HG02840 (cell line): ENCODE measurements around the gene LSM10.

Experiments
- ATAC-seq: cut with Tn5 transposase; IDR thresholded peaks from one replicate; pipeline ENCODE4 v1.9.1; 2021; ENCODE audit warnings: mild to moderate bottlenecking, moderate library complexity, moderate number of reproducible peaks; ENCODE audit not compliant: unreplicated experiment, low FRiP score

LSM10 gene

DNA sequence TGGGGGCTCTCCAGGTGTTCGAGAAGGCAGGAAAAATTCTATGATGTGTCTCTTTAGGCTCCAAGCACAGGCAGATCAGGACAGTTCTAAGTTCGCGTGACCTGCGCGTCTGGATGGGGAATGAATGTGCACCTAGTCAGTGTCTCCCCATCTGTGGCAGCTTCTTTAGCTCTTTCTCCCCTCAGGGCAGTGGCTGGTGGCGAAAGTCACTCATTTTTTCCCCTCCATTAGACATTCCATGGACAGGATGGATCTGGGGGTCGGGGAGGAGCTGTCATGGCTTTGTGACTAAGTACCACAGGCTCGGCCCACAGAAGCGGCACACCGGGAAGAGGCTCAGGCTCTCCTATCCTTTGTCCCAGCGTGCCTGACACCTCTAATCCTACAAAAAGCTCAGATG is 43.2 kb downstream of the LSM10 start:
- ATAC-seq, result no peak

DNA sequence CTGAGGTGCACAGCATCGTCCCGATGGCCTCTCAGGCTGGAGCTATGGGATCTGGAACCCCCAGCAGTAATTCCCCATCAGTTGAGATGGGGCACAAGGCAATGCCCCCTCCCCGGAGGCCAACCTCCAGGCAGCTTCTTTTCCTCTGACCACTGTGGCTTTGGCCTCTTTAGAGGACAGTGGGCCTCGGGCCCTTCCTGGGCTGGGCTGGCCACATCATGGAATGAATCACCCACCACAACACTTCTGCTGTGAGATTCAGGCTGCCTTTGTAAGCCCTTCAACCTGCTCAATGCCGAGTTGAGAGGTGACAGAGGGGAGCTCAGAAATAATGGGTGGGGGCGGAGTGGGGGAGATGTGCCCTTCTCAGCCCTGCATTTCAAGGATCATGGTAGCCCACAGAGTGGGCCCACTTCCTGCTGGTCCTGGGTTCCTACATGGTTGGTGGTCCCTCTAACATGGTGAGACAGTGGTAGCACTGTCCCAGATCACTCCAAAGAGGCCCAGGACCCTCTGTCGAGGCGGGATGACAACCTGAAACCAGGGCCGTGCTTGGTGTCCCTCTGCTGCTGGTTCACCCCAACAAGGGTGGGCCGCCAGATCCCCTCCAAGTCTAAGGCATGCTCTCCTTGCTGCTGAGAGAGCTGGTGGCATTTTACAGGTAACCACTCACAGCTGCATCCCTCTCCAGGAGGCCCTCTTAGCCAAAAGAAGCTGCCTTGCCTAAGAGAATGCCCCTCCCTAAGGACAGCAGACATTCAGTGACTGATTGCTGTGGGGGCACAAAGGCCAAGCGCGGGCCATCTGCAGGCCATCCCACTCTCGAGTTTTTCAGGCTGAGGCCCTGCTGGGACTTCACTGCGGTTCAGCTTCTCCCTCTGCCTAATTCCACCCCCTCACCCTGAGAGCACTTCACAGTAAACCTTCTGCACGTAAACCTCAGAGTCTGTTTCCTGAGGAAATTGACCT is 44.5 kb downstream of the LSM10 start:
- ATAC-seq, result no peak

DNA sequence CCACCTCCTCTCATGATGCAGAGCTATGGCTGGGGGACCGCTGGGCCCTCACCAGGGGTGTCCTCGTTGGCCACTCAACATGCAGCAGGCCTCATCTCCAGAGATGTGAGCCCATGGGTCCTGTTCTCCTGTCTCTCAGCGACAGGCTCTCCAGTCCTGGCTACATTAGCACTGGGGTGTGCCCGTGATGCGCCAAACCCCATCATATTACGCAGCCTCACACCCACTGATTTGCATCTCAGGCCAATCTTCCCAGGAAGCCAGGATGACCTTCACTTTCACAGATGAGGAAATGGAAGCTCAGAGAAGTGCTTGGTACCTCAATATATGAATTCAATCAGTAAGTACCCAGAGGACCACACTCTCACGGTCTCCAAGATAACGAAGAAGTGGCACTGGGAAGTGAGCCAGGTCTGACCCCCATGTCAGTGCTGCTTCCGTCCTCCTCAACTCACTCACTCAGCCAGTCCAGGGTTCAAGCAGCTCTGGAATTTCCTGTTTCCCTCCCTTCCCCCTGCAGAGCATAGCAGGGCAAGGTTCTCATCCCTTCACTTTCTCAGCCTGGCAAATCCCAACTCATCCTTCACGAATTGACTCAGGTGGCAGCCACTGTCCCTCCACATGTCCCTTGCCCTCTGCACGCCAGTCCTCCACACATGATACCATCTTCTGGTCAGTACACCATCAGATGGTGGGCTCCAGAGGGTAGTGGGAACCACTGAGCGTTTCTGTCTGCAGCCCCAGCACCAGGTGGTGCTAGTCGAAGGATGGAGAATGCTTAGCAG is 45.4 kb downstream of the LSM10 start:
- no peak for ATAC-seq

DNA sequence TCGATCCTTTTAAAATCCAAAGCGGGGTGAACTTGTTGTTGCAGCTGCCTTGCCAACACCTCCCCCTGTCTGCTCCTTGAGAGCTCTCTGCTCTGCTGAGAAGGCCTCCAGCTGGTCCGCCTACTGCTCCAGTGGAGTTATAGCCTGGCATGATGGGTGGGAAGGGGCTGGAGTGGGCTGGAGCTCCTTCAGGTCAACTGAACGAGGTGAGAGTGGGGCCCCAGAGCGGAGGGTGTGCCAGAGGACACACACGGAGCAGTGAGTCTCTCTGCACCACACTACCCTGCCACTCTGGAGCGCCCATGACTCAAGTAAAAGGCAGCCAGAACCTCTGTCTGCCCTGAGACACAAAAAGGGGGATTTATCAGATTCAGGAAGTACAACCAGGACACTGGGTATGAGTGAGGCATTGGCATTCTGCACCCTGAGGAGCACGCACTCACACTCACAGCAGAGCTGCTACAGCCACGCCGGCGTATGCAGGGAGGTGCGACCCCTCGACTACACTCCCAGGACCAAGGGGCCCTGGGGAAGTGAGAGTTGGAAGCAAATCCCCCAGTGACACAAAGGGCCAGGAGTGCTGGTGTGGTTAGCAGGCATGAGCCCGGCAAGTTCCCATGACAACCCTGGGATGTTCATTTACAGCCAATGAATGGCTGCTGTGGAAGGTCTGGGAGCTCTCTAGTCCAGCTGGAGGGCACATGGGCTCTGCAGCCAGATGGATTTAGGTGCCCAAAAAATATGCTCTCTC is 46.3 kb downstream of the LSM10 start:
- ATAC-seq, result no peak

DNA sequence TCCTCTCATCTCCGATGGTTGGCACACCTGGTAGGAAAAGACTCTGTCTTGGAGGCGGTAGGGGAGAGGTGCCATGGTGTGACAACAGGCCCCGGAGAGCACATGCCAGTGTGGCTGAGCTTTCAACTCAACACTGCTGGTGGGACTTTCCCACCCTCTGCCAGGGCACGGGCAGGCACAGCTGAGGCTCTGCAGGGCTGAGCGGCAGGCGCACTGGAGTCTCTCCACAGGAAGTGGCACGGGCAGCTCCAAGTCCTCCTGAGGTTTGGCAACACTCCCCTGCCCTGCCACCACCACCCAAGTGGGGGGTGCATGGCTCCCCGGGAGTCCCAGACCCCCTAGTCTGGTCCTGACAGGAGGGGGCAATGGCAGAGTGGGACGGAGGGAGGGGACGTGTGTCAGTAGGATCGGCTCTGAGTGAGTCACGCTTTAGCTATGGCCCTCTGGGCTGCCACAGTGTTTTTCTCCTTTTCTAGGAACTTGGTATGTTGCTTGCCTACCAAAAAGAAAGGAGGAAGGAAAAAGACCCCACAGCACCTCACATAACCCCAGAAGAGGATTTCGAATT is 47.0 kb downstream of the LSM10 start:
- no peak for ATAC-seq

DNA sequence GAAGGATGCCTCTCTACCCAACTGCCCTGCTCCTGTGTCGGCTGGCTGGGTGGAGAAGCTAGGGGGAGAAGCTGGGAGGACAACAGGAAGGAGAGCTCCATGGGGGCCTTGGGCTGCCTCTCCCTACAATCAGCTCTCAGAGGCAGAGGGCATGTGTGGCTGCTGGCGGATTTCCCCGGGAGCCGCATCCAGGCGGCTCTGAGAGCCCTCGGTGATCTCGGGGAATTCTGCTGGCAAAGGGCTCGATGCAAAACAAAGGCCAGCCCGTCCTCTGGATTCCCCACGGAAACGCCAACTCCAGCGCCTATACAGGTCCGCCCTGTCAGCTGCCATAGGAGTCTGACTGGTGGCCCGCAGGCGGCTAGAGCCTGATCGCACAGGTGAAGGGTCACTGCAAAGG is 47.9 kb downstream of the LSM10 start:
- ATAC-seq, result no peak

DNA sequence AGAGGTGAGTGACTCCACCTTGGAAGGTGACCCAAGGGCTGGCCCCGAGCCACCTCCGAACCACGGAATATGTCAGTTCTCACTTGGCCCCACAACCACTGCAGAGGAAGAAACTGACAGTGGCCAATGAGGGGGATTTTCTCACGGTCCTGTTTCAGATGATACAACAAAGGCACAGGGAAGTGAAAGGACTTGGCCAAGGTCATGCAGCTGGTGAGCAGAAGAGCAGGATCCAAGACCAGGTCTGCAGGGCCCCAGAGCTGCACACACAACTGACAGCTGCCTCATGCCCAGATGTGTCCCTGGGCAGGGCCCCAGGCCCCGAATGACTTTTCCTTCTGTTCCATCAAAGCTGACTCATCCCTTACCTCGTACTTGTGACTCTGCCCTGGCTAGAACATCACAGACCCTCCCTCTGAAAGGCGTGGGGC is 48.5 kb downstream of the LSM10 start:
- ATAC-seq, result no peak

DNA sequence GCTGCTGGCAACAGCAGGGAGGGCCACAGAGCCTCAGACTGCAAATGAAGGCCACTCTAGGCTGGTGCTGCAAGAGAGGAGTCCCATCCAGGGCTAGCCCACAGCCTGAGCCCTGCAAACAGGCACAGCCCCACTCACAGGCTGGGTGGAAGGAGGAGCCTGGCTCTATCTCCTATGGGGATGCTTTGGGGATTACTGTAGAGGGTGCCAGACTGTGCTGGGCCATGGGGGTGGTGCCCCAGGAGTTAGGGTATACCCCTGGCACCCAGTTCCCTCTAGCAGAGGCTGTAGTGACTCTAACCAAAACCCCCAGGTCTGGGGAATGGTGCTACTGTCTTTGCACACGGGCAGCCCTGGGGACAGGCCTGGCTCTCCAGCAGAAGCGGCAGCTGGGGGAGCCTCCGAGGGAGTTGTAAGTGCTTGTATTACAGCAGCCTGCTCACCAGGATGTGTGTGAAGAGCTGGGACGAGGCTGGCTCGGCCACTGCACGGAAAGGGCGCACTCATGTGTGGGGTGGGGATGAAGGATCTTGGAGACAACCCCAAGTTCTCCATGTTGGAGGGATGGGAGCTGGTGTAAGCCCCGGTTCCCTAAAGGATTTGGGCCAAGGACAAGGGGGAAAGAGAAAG is 50.9 kb downstream of the LSM10 start:
- no peak for ATAC-seq

DNA sequence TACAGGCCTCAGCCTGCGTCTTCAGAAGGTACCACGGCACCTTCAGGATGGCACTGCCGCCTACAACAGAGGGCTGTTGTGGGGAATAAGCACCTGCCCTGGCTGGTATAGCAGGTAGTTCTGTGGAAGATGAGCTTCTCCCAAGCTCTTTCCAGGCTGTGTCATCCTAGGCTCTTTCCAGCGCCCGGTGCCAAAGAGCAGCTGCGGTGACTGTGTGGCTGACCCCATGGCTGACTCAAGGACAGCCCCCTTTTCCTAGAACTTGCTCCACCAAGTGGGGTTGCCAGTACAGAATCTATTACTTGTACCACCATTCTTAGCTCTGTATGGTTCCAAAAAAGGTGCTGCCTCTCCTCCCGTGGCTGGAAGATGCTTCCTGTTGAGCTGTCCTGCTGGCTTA is 52.4 kb downstream of the LSM10 start:
- no peak for ATAC-seq

DNA sequence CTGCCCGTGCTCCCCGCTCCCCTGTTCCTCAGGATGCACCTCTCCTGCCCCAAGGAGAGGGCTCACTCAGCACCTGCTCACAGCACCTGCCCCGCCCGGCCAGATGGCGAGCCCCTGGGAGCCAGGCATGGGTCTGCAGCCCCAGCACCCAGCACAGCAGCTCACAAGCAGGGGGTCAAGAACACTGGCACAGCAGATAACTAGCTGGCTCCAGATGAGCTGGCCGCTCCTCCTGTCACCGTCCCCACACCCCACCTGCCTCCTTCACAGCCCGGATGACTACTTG is 53.4 kb downstream of the LSM10 start:
- ATAC-seq, result no peak

DNA sequence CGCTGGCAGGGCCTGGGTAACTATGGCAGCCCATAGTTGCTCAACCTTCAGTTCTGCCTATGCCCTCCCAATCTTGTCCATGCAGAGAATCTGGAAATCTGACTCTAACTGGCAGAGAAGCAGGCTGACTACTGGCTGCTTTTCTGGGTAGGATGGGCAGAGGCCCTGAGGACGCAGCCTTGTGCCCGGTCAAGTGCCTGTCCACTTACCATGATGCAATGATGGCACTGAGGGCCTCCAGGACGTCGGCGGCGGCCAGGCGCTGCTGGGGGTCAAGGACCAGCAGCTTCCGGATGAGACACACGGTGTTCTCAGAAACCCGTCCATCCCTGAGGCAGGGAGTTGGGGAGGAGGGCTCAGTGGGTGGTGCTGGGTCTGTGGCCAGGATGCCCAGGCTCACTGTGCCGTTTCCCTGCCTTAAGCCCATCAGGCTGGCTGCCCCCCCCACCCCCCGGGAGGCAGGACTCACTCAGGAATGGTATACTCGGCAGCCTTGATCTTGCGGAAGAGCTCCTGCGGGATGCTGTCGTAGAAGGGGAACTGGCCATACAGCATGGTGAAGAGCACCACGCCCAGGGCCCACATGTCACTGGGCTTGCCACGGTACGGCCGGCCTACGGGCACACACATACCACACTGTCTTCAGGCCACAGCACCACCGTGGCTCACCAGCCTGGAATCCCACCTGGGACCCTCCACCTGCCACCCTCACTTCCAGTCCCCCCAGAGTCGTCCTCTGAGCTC is 53.9 kb downstream of the LSM10 start:
- no peak for ATAC-seq
